K562 (cell line): Measurements from ENCODE around the gene RBP3.

Experiments
- CTCF ChIP-seq, 3 experiments: IDR thresholded peaks in 2 of 3; conservative IDR thresholded peaks in 1 of 3; 2 replicates each; pipeline ENCODE4 v1.5.1; 2011 to 2012; ENCODE audit warnings: low read length in 3 of 3, mild to moderate bottlenecking in 3 of 3, control low read depth in 2 of 3, improper control_type of control experiment in 1 of 3, inconsistent platforms in 1 of 3, low read depth in 1 of 3, mixed read lengths in 1 of 3, moderate library complexity in 1 of 3; ENCODE audit not compliant: insufficient read depth in 2 of 3
- ELF1 ChIP-seq: fragments of 200-800 bp; sonication (Bioruptor generic); IDR thresholded peaks from 2 replicates; pipeline ENCODE4 v1.6.1; 2016; ENCODE audit warnings: missing genetic modification characterization, missing compliant biosample characterization
- FOXP1 ChIP-seq: sonication (generic); formaldehyde crosslinking; IDR thresholded peaks from 2 replicates; pipeline ENCODE4 v1.8.0; 2022; ENCODE audit warnings: mild to moderate bottlenecking, missing genetic modification reagents
- RAD51 ChIP-seq: fragments of 450-650 bp; IDR thresholded peaks from 2 replicates; pipeline ENCODE4 v1.7.1; 2016; ENCODE audit warnings: low read depth, mild to moderate bottlenecking, borderline replicate concordance

DNA sequence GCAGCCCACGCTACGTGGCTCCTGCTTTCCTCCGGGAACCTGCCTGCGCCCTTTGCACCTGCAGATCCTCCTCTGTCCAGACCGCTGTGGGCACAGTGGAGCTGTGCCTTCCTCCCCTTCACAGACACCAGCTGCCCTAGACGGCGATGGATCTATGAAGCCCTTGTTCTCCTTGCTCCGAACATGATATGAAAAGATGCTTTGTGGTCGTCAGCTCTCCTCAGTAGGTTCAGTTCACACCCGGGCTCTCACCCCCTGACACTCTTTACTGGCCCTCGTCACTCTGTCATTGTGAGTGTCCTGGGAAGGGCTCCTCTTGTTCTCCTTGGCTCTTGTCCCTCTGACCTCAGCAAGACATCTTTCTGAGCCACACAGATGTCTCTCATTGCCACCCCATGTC lies 31.7 kb downstream of the RBP3 start:
- TF ChIP-seq ELF1: no peak
- TF ChIP-seq FOXP1 (CRISPR knock-in tag): no peak
- no peak for TF ChIP-seq CTCF (IDR thresholded peaks at IDR 0.05 in 2 of 3, conservative IDR thresholded peaks at IDR 0.05 in 1 of 3; ENCODE audit: insufficient read depth in 2 of 3, low read depth in 1 of 3, low read length in 3 of 3)
- TF ChIP-seq RAD51: no peak
